AG04450 (cell line): Measurements from ENCODE around the gene ANO6. TPM values are rescaled to one million over a fixed set of nuclear protein-coding genes. Genes with fewer than 3 reads are reported as not detected.

Source experiments
- CTCF ChIA-PET: fragments of 300-600, 350-600 bp; formaldehyde crosslinking; extraction: SDS; loops from one replicate; lab custom pipeline; 2022; ENCODE audit warnings: antibody characterized with exemption, inconsistent platforms; lab: Charles Lee
- POLR2A ChIA-PET: fragments of 350-600 bp; formaldehyde crosslinking; extraction: SDS; loops from one replicate; lab custom pipeline; 2021; ENCODE audit warnings: antibody characterized with exemption, inconsistent platforms; lab: Yijun Ruan, JAX
- DNase-seq: peaks from one replicate; pipeline ENCODE4 v3.0.0-alpha.2; 2011; ENCODE audit warnings: low read depth, low spot score
- H3K27ac ChIP-seq: one replicate; pipeline ENCODE4 v1.5.1; 2012; ENCODE audit warnings: low read depth, low read length, control low read depth
- H3K27me3 ChIP-seq: one replicate; pipeline ENCODE4 v1.6.0; 2012; ENCODE audit warnings: low read length; ENCODE audit not compliant: control insufficient read depth, insufficient read depth
- H3K4me3 ChIP-seq: 2 replicates; pipeline ENCODE4 v1.5.1; 2011; ENCODE audit warnings: mild to moderate bottlenecking, low read depth, low read length, control low read depth
- H3K9me3 ChIP-seq: 2 replicates; pipeline ENCODE4 v1.5.1; 2012; ENCODE audit warnings: low read length; ENCODE audit not compliant: control insufficient read depth, insufficient read depth
- polyA plus RNA-seq: library from polyadenylated mRNA; depleted of rRNA; stranded (reverse); fragments of >200 nt; gene quantifications from 2 replicates; pipeline ENCODE4 v1.2.3, GENCODE V29; 2011; rRNA removed
- small RNA-seq: library from RNA; depleted of rRNA; stranded (forward); fragments of <200 nt; gene quantifications from one replicate; pipeline ENCODE3, GENCODE V24; 2012; ENCODE audit warnings: low read depth; ENCODE audit not compliant: insufficient read length
- TF ChIP-seq, protein P1 (sequence below): IDR thresholded peaks from 2 replicates; pipeline ENCODE4 v1.5.1; 2011; ENCODE audit warnings: low read depth, low read length, control low read depth, inconsistent platforms

ANO6 gene
- polyA plus RNA-seq, 1 experiment: 51.9 TPM

- ChIA-PET POLR2A (no interaction called here), CTCF (interaction anchor here (0.8 kb wide), 1 partner anchor 93 kb away, joined by 3 read pairs; no protein-coding TSS in a partner anchor)
- Histone ChIP-seq H3K4me3 (no peak overlapping the region), H3K27ac (no peak overlapping the region), H3K27me3 (no peaks in the 10 kb centered on the region), H3K9me3 (no peaks in the 10 kb centered on the region)
- DNase-seq: no peak
- TF ChIP-seq, protein P1, sequence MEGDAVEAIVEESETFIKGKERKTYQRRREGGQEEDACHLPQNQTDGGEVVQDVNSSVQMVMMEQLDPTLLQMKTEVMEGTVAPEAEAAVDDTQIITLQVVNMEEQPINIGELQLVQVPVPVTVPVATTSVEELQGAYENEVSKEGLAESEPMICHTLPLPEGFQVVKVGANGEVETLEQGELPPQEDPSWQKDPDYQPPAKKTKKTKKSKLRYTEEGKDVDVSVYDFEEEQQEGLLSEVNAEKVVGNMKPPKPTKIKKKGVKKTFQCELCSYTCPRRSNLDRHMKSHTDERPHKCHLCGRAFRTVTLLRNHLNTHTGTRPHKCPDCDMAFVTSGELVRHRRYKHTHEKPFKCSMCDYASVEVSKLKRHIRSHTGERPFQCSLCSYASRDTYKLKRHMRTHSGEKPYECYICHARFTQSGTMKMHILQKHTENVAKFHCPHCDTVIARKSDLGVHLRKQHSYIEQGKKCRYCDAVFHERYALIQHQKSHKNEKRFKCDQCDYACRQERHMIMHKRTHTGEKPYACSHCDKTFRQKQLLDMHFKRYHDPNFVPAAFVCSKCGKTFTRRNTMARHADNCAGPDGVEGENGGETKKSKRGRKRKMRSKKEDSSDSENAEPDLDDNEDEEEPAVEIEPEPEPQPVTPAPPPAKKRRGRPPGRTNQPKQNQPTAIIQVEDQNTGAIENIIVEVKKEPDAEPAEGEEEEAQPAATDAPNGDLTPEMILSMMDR: no peak
These were observed 265.9 kb downstream of the ANO6 start for GRCh38 chr12:45481746-45482145.

DNA sequence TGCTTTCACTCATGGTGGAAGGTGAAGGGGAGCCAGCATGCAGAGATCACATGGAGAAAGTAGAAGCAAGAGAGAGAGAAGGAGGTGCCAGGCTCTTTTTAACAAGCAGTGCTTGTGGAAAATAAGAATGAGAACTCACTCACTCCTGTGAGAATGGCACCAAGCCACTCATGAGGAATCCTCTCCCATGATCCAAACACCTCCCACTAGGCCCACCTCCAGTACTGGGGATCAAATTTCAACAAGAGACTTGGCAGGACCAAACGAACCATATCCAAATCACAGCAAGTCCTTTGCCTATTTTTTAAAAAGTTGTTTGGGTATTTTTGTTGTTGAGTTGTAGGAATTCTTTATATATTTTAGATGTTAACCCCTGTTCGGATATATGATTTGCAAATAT, 267.7 kb downstream of the ANO6 start:
- ChIA-PET CTCF (no interaction called here), POLR2A (no interaction called here)
- no peak for DNase-seq
- TF ChIP-seq, protein P1: no peak
- Histone ChIP-seq H3K4me3 (no peak overlapping the region), H3K9me3 (no peaks in the 10 kb centered on the region), H3K27me3 (no peaks in the 10 kb centered on the region), H3K27ac (no peak overlapping the region)

Small RNA genes within 50 kb of the gene (small RNA-seq; reads per million reads assigned to genes)
- not detected for gene AC009248.2

Other genes starting within 250 kb of the ANO6 start
- gene DBX2, start 165.0 kb upstream of the ANO6 start, polyA plus RNA-seq: not detected in 2 replicates